Transverse colon (tissue), 4 donors: Measurements from ENCODE around the gene FLG.

Experiments
- EP300 ChIP-seq: sonication (generic); formaldehyde crosslinking; IDR thresholded peaks from one replicate; pipeline ENCODE4 v1.6.1; 2017; ENCODE audit warnings: antibody characterized with exemption, low read depth
- POLR2A ChIP-seq: fragments of 450-650 bp; IDR thresholded peaks from one replicate; pipeline ENCODE4 v1.6.1; 2016; ENCODE audit warnings: antibody characterized with exemption, mild to moderate bottlenecking, moderate library complexity
- POLR2AphosphoS5 ChIP-seq, 3 donors: sonication (generic); formaldehyde crosslinking; IDR thresholded peaks; one replicate each; pipeline ENCODE4 v1.6.1; 2016; ENCODE audit warnings: antibody characterized with exemption in 3 of 3
- TF ChIP-seq, protein P1 (sequence below), 5 experiments: fragments of 200-600 bp in 3 of 5; fragments of 450-650 bp in 2 of 5; sonication (generic) in 3 of 5; IDR thresholded peaks; 1 replicate in 2 of 5; 2 replicates in 3 of 5; pipeline ENCODE4 v1.5.1; 2016 to 2017; ENCODE audit warnings: antibody characterized with exemption in 5 of 5, inconsistent platforms in 3 of 5, mild to moderate bottlenecking in 2 of 5, moderate library complexity in 1 of 5

DNA sequence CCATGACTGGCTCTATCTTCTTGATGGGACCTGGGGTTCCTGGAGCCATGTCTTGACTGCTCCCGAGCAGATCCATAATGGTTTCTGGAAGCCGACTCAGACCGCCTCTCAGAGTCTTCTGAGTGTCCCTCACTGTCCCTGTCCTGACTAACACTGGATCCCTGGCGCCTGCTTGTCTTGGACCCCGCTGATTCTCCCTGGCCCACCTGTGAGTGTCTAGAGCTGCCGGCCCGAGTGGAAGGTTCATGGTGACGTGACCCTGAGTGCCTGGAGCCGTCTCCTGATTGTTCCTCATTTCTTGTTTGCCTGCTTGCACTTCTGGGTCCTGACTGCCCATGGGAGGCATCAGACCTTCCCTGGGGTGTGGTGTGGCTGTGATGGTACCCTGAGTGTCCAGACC is 15.1 kb downstream of the FLG start:
- TF ChIP-seq POLR2A (no peak), POLR2AphosphoS5 (IDR thresholded peaks at IDR 0.05) (no peak), EP300 (no peak)
- TF ChIP-seq, protein P1, sequence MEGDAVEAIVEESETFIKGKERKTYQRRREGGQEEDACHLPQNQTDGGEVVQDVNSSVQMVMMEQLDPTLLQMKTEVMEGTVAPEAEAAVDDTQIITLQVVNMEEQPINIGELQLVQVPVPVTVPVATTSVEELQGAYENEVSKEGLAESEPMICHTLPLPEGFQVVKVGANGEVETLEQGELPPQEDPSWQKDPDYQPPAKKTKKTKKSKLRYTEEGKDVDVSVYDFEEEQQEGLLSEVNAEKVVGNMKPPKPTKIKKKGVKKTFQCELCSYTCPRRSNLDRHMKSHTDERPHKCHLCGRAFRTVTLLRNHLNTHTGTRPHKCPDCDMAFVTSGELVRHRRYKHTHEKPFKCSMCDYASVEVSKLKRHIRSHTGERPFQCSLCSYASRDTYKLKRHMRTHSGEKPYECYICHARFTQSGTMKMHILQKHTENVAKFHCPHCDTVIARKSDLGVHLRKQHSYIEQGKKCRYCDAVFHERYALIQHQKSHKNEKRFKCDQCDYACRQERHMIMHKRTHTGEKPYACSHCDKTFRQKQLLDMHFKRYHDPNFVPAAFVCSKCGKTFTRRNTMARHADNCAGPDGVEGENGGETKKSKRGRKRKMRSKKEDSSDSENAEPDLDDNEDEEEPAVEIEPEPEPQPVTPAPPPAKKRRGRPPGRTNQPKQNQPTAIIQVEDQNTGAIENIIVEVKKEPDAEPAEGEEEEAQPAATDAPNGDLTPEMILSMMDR (IDR thresholded peaks at IDR 0.05) = no peak
